ENCODE measurements around the gene KLF4. TPM values are rescaled to one million over a fixed set of nuclear protein-coding genes. Genes with fewer than 3 reads are reported as not detected.
A peak's percentile ranks its signal among the peaks of the same experiment; 100 is the strongest.

The KLF4 gene
- total RNA-seq, 2 donors from 2014 or later = 12.5 to 22.7 TPM

- intact Hi-C loops (cut with DNase I) = loop anchor here (10.0 kb wide), 1 partner anchor 786 kb away; no protein-coding TSS in a partner anchor
- WGBS, 2 donors = 0 to 1% methylated on average over 1 to 67 of the region's 80 CpGs
These were observed 1.0 kb downstream of the KLF4 start for GRCh38 chr9:107488375-107489143.

GRCh38 chr9:107487521-107488374, 1.8 kb downstream of the KLF4 start:
- Histone ChIP-seq H3K9me3 (no peaks in the 10 kb centered on the region), H3K27ac (peak overlapping the region in 3 of 4 donors; percentile 43 to 75 (median 67)), H3K4me3 (peak overlapping the region in 1 of 2 donors; percentile 24), H3K36me3 (replicated peaks in 1 of 2; ENCODE audit: insufficient read depth in 1 of 2, low read depth in 2 of 2) (no peaks in the 10 kb centered on the region), H3K27me3 (no peaks in the 10 kb centered on the region), H3K4me1 (peaks cover 51% of the 10 kb centered on the region)
- intact Hi-C loops (cut with DNase I) = loop anchor here (10.0 kb wide), 1 partner anchor 787 kb away; no protein-coding TSS in a partner anchor
- ATAC-seq (no peak), DNase-seq (peak; percentile 53 to 60 (median 58))
- 10% methylated on average over 88 of the region's 91 CpGs; no CpG with 5 or more reads in 1 of the 2 donors for WGBS, 2 donors
- peak; percentile 16 to 55 (median 51) for TF ChIP-seq CTCF (IDR thresholded peaks at IDR 0.05)
- TF ChIP-seq POLR2A (IDR thresholded peaks at IDR 0.05) = no peak

More at GRCh38 chr9:107488375-107489143, 1.0 kb downstream of the KLF4 start:
- peak overlapping the region in 3 of 4 donors; percentile 43 to 75 (median 67) for H3K27ac ChIP-seq
- no peaks in the 10 kb centered on the region for H3K36me3 ChIP-seq (replicated peaks in 1 of 2; ENCODE audit: insufficient read depth in 1 of 2, low read depth in 2 of 2)
- H3K4me3 ChIP-seq = peak overlapping the region; percentile 24 to 31
- ATAC-seq (peak; percentile 9), DNase-seq (peak; percentile 33 to 72 (median 58))
- no peaks in the 10 kb centered on the region for H3K9me3 ChIP-seq
- no peaks in the 10 kb centered on the region for H3K27me3 ChIP-seq
- peaks cover 53% of the 10 kb centered on the region for H3K4me1 ChIP-seq
- TF ChIP-seq POLR2A (IDR thresholded peaks at IDR 0.05) (peak; percentile 31 to 67 (median 37)), CTCF (IDR thresholded peaks at IDR 0.05) (no peak)

- peak in 2 of 4 donors; percentile 5 to 16 for DNase-seq
- WGBS, 2 donors = 61 to 72% methylated on average over 7 to 31 of the region's 31 CpGs
- intact Hi-C loops (cut with DNase I) = loop anchor here (10.0 kb wide), 1 partner anchor 788 kb away; no protein-coding TSS in a partner anchor
These were observed 2.7 kb downstream of the KLF4 start for GRCh38 chr9:107486674-107487520.

More at GRCh38 chr9:107486674-107487520, 2.7 kb downstream of the KLF4 start:
- Histone ChIP-seq H3K4me3 (no peak overlapping the region), H3K9me3 (no peaks in the 10 kb centered on the region), H3K4me1 (peaks cover 43% of the 10 kb centered on the region), H3K36me3 (replicated peaks in 1 of 2; ENCODE audit: insufficient read depth in 1 of 2, low read depth in 2 of 2) (no peaks in the 10 kb centered on the region), H3K27ac (peak overlapping the region in 1 of 4 donors; percentile 75), H3K27me3 (no peaks in the 10 kb centered on the region)
- TF ChIP-seq POLR2A (IDR thresholded peaks at IDR 0.05) (no peak), CTCF (IDR thresholded peaks at IDR 0.05) (no peak)
- no peak for ATAC-seq

Data from body of pancreas (tissue), 4 donors.